GM20000 (cell line): ENCODE data around the gene USP22.

Source experiments
- DNase-seq: peaks from one replicate; pipeline ENCODE4 v3.0.0; 2012; ENCODE audit warnings: low spot score
- TF ChIP-seq, protein P1 (sequence below): IDR thresholded peaks from 2 replicates; pipeline ENCODE4 v1.5.1; 2012; ENCODE audit warnings: mild to moderate bottlenecking, control low read depth; ENCODE audit errors: extremely low read depth, missing control alignments

The USP22 gene

GRCh38 chr17:20995164-20995872 lies 47.5 kb downstream of the USP22 start:
- TF ChIP-seq, protein P1, sequence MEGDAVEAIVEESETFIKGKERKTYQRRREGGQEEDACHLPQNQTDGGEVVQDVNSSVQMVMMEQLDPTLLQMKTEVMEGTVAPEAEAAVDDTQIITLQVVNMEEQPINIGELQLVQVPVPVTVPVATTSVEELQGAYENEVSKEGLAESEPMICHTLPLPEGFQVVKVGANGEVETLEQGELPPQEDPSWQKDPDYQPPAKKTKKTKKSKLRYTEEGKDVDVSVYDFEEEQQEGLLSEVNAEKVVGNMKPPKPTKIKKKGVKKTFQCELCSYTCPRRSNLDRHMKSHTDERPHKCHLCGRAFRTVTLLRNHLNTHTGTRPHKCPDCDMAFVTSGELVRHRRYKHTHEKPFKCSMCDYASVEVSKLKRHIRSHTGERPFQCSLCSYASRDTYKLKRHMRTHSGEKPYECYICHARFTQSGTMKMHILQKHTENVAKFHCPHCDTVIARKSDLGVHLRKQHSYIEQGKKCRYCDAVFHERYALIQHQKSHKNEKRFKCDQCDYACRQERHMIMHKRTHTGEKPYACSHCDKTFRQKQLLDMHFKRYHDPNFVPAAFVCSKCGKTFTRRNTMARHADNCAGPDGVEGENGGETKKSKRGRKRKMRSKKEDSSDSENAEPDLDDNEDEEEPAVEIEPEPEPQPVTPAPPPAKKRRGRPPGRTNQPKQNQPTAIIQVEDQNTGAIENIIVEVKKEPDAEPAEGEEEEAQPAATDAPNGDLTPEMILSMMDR, result no peak
- DNase-seq, result no peak

- TF ChIP-seq, protein P1, result no peak
Observed at GRCh38 chr17:20994779-20995149, 48.0 kb downstream of the USP22 start.

GRCh38 chr17:20993863-20994778 lies 48.7 kb downstream of the USP22 start:
- TF ChIP-seq, protein P1, result no peak

More at GRCh38 chr17:20994779-20995149, 48.0 kb downstream of the USP22 start:
- no peak for DNase-seq

DNA sequence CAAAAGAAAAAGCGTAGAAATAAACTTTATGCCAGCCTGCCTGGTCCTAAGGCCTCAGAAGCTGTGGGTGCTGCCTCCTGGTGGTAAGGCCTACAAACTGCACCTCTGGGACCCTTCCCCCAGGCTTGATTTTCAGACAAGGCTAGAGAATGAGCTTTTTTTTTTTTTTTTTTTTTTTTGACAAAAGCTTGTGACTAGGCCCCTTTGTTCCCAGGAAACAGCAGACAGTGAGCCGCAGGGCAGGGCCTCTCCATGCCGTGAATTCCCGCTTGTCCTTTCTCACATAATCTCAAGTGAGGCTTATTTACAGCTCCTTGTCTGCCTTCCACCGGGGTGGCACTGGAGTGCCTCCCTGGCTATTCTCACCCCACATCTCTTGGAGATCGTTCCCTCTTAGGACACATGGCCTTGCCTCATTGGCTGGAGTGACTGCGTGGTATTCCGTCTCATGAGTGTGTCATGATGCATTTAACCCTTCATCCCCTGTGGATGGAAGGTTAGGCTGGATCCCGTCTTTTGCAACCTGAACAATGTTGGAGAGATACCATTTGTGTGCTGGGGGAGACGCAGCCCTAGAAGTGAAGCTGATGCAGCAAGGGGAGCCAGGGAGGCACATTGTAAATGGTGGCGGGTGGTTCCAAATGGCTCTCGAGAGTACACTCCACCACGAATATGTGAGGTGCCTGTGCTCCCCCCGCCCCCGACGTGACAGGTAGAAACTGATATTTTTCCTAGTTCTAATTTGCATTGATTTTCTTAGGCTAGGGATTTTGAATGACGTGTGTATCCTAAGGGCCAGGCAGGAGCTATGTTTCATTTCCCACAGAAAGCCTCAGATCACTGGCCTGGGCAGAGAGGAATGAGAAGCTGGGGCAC lies 49.6 kb downstream of the USP22 start:
- TF ChIP-seq, protein P1, result peak; percentile 92
- DNase-seq, result peak; percentile 89

More at GRCh38 chr17:20993863-20994778, 48.7 kb downstream of the USP22 start:
- no peak for DNase-seq

- TF ChIP-seq, protein P1, result no peak
Observed at GRCh38 chr17:20992416-20992815, 50.4 kb downstream of the USP22 start.

GRCh38 chr17:20991276-20992037 lies 51.4 kb downstream of the USP22 start:
- DNase-seq, result no peak
- TF ChIP-seq, protein P1, result no peak

More at GRCh38 chr17:20992416-20992815, 50.4 kb downstream of the USP22 start:
- DNase-seq, result no peak
